Measurements from ENCODE around the gene ARL10. TPM values are rescaled to one million over a fixed set of nuclear protein-coding genes. Genes with fewer than 3 reads are reported as not detected.

Gene ARL10
- total and polyA plus RNA-seq, 3 experiments from 2014 or later = 2.1 to 14.0 (median 12.9) TPM

DNA sequence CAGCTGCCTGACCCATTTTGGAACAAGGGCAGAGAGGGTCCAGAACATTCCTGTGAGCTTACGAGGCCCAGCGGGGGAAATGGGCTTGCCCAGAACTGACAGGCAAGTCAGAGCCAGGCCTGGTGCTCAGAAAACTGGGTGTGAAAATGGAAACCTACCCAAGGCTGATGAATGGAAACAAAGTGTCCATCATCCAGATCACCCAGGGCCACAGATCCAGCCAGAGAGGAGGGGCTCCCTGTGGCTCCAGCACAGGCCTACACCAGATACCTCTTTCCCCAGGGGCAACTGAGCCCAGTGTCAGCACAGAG is 47.9 kb downstream of the ARL10 start:
- H3K4me1 ChIP-seq (ENCODE audit: insufficient read depth, low read length) = peaks cover 25% of the 10 kb centered on the region
- Mint-ChIP-seq H3K4me3 (peak overlapping the region in 2 of 7 donors; percentile 34 to 89), H3K4me1 (peaks cover 47 to 55% (median 50%) of the 10 kb centered on the region in 3 donors), H3K27ac (peak overlapping the region in 4 of 8 donors; percentile 57 to 96 (median 74)), H3K9me3 (no peaks in the 10 kb centered on the region), H3K36me3 (peaks cover 0 to 28% (median 7%) of the 10 kb centered on the region in 3 donors), H3K27me3 (no peaks in the 10 kb centered on the region)
- H3K27ac ChIP-seq (ENCODE audit: low read depth, low read length) = no peak overlapping the region
- no peak for DNase-seq
- no peaks in the 10 kb centered on the region for H3K9me3 ChIP-seq (ENCODE audit: low read length)
- ChIA-PET POLR2A (no interaction called here), CTCF (interaction anchor here (1.2 kb wide), 1 partner anchor 9 kb away, joined by 3 read pairs; no protein-coding TSS in a partner anchor)
- no peaks in the 10 kb centered on the region for H3K27me3 ChIP-seq (ENCODE audit: insufficient read depth, low read length, poor library complexity, severe bottlenecking)
- H3K4me3 ChIP-seq (ENCODE audit: low read length) = no peak overlapping the region
- H3K36me3 ChIP-seq (ENCODE audit: insufficient read depth, low read length) = peaks cover 3% of the 10 kb centered on the region

DNA sequence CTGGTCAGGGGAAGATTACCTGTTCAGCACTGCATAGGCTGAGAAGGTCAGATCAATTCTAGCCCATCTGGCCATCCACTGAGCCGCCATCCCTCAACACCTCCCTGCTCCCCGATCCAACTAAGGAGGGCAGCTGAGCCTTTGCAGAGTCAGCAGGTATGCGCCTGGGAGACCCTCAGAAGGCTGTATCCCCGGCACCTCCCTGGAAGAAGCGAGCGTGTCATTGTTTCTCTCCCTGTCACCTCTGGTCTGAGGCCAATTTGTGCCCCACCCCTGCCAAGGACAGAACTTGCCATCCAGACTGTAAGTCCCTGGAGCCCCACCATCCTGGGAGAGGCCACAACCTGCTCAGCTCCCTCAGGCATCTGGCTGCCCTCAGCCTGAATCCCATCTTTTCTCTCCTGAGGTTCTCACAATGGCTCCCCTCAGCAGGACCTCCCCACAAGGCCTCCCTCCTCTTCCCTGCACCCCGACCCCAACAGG is 48.5 kb downstream of the ARL10 start:
- H3K4me3 Mint-ChIP-seq = peak overlapping the region in 1 of 7 donors; percentile 89

DNA sequence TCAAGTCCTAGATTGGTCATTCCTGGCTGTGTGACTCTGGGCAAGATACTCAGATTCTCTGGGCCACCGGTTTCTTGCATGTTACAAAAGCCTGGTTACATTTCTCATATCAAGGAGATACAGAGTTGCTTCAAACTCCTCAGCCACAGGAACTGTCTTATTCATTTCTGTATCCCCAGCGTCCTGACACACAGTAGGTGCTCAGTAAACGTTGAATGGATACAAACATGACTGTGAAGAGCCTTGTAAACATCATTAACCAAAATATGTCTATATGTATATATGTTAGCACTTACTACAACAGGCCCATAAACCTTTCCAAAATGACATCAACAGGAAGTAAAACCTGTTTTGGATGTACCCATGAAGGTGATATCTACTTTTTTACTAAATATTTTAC is 49.4 kb downstream of the ARL10 start:
- H3K36me3 ChIP-seq (ENCODE audit: insufficient read depth, low read length) = peaks cover 3% of the 10 kb centered on the region
- peaks cover 25% of the 10 kb centered on the region for H3K4me1 ChIP-seq (ENCODE audit: insufficient read depth, low read length)
- CTCF ChIA-PET = interaction anchor here (1.2 to 4.9 kb wide), 6 partner anchors 11 to 182 kb away, joined by 3 to 39 read pairs (median 14); partner anchors contain the start of gene FAF2
- no peaks in the 10 kb centered on the region for H3K27me3 ChIP-seq (ENCODE audit: insufficient read depth, low read length, poor library complexity, severe bottlenecking)
- peak overlapping the region; percentile 81 to 92 (median 89) for H3K4me3 Mint-ChIP-seq
- peaks cover 0 to 19% (median 7%) of the 10 kb centered on the region in 3 donors for H3K36me3 Mint-ChIP-seq
- H3K27ac Mint-ChIP-seq = peak overlapping the region; percentile 81 to 96 (median 93)
- no peaks in the 10 kb centered on the region for H3K27me3 Mint-ChIP-seq
- H3K27ac ChIP-seq (ENCODE audit: low read depth, low read length) = no peak overlapping the region
- H3K4me3 ChIP-seq (ENCODE audit: low read length) = no peak overlapping the region
- POLR2A ChIA-PET = no interaction called here
- H3K9me3 Mint-ChIP-seq = no peaks in the 10 kb centered on the region
- no peaks in the 10 kb centered on the region for H3K9me3 ChIP-seq (ENCODE audit: low read length)
- no peak for DNase-seq
- H3K4me1 Mint-ChIP-seq = peaks cover 47 to 55% (median 50%) of the 10 kb centered on the region in 3 donors

More for the DNA sequence above, 48.5 kb downstream of the ARL10 start:
- Histone ChIP-seq H3K27me3 (ENCODE audit: insufficient read depth, low read length, poor library complexity, severe bottlenecking) (no peaks in the 10 kb centered on the region), H3K9me3 (ENCODE audit: low read length) (no peaks in the 10 kb centered on the region), H3K4me1 (ENCODE audit: insufficient read depth, low read length) (peaks cover 25% of the 10 kb centered on the region), H3K27ac (ENCODE audit: low read depth, low read length) (no peak overlapping the region), H3K4me3 (ENCODE audit: low read length) (no peak overlapping the region), H3K36me3 (ENCODE audit: insufficient read depth, low read length) (peaks cover 3% of the 10 kb centered on the region)
- CTCF ChIA-PET = interaction anchor here (1.2 to 4.5 kb wide), 2 partner anchors 10 to 183 kb away, joined by 3 to 24 read pairs; no protein-coding TSS in a partner anchor
- H3K27ac Mint-ChIP-seq = peak overlapping the region in 6 of 8 donors; percentile 19 to 96 (median 74)
- no peak for DNase-seq
- H3K36me3 Mint-ChIP-seq = peaks cover 0 to 25% (median 7%) of the 10 kb centered on the region in 3 donors
- peaks cover 47 to 55% (median 50%) of the 10 kb centered on the region in 3 donors for H3K4me1 Mint-ChIP-seq
- no peaks in the 10 kb centered on the region for H3K27me3 Mint-ChIP-seq
- POLR2A ChIA-PET = interaction anchor here (0.7 kb wide), 1 partner anchor 32 kb away, joined by 4 read pairs; no protein-coding TSS in a partner anchor
- no peaks in the 10 kb centered on the region for H3K9me3 Mint-ChIP-seq

DNA sequence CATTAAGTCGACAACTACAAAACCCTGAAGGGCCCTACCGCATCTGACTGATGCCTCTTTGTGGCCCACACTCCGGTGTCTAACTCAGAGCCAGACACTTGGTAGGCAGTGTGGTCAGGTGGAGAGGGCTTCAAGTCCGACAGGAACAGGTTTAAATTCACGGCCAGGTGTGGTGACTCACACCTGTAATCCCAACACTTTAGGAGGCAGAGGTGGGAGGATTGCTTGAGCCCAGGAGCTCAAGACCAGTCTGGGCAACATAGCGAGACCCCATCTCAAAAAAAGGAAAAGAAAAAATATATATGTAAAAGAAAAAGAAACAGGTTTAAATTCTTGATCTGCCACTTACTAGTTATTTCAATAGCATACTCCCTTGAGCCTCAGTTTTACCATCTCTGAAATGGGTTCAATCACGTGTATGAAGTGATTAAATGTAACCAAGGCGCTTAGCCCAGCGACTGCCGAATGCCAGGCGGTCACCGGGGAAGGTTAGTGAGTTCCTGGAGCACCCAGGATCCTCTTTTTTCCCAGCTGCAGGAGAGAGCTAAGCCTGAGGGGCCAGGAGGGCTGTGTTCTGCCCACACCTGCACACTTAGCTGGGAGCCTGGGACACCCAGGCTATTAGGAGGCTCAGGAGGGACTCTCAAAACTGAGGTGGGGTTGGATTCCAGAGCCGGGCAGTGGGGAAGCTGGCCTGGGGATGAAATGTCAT is 50.1 kb downstream of the ARL10 start:
- Histone ChIP-seq H3K27ac (ENCODE audit: low read depth, low read length) (peak overlapping the region; percentile 71), H3K4me1 (ENCODE audit: insufficient read depth, low read length) (peaks cover 25% of the 10 kb centered on the region), H3K36me3 (ENCODE audit: insufficient read depth, low read length) (no peaks in the 10 kb centered on the region), H3K4me3 (ENCODE audit: low read length) (peak overlapping the region; percentile 82), H3K9me3 (ENCODE audit: low read length) (no peaks in the 10 kb centered on the region), H3K27me3 (ENCODE audit: insufficient read depth, low read length, poor library complexity, severe bottlenecking) (no peaks in the 10 kb centered on the region)
- H3K9me3 Mint-ChIP-seq = no peaks in the 10 kb centered on the region
- DNase-seq = peak in 1 of 5 donors; percentile 14
- H3K27me3 Mint-ChIP-seq = no peaks in the 10 kb centered on the region
- H3K4me1 Mint-ChIP-seq = peaks cover 42 to 55% (median 43%) of the 10 kb centered on the region in 3 donors
- CTCF ChIA-PET = interaction anchor here (1.0 to 4.9 kb wide), 9 partner anchors 9 to 245 kb away, joined by 3 to 67 read pairs (median 9); partner anchors contain the start of genes FAF2 and RNF44
- H3K27ac Mint-ChIP-seq = peak overlapping the region; percentile 81 to 96 (median 93)
- POLR2A ChIA-PET = interaction anchor here (0.9 to 2.2 kb wide), 4 partner anchors 32 to 181 kb away, joined by 3 to 24 read pairs (median 8); partner anchors contain the start of genes FAF2 and RNF44
- peaks cover 0 to 13% (median 3%) of the 10 kb centered on the region in 3 donors for H3K36me3 Mint-ChIP-seq
- H3K4me3 Mint-ChIP-seq = peak overlapping the region; percentile 81 to 92 (median 89)

DNA sequence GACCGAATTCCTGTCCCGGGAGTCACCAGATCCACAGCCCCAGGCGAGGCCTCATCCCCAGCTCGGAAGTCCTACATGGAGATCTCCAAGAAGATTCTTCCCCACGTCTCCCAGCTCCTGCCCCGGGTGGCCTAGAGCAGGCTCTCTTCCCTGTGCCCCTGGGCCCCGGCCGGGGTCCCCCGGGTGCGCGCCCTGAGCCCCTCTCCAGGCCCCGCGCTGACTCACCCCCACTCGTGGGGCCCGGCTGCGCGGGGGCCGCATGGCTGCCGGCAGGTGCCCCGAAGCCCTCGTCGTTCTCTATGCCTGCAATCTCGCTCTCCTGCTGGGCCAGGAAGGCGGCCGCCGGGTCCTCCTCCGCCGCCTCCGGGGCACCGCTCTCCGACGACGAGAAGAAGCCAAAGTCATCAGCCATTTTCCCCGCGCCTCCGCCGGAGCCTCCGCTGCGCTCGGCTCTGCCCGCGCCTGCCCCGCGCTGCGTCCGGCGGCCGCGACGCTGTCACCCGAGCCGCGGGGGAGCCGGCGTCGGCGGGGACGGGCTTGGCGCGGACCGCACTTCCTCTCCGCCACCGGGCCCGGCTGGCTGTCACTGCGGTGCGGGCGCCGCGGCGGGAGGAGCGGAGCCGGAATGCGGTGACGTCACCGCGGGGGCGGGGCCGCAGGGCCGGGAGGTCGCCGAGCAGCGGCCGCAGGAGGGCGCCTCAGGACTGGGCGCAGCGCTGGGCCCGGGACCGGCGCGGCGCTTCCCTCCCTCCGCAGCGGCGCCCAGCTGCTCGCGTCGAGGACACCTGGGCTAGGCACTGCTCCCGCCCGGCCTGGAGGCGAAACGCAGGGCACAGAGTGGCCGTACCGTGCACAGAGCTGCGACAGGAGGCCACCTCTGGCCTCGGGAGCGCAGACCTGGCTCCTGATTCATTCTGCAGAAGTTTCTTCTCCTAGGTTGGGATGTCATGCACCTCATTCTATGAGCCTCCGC is 51.0 kb downstream of the ARL10 start, which contains the start of gene CLTB:
CLTB (minus strand) TSS at position 588 of the 973 bp plus-strand sequence; CDS start at position 412, 176 bp downstream.
- no peaks in the 10 kb centered on the region for H3K27me3 Mint-ChIP-seq
- H3K27ac ChIP-seq (ENCODE audit: low read depth, low read length) = peak within 1 kb of the TSS; percentile 71
- peaks cover 41 to 51% (median 42%) of the 10 kb centered on the region in 3 donors for H3K4me1 Mint-ChIP-seq
- H3K36me3 Mint-ChIP-seq = peaks cover 0 to 8% (median 3%) of the 10 kb centered on the region in 3 donors
- H3K27me3 ChIP-seq (ENCODE audit: insufficient read depth, low read length, poor library complexity, severe bottlenecking) = no peaks in the 10 kb centered on the region
- H3K27ac Mint-ChIP-seq = peak within 1 kb of the TSS; percentile 81 to 96 (median 93)
- no peaks in the 10 kb centered on the region for H3K9me3 Mint-ChIP-seq
- H3K36me3 ChIP-seq (ENCODE audit: insufficient read depth, low read length) = no peaks in the 10 kb centered on the region
- DNase-seq = peak; percentile 82 to 93 (median 90)
- ChIA-PET CTCF (interaction anchor here (0.6 to 4.9 kb wide), 31 partner anchors 9 to 244 kb away, joined by 3 to 67 read pairs (median 4); partner anchors contain the start of genes FAF2, RNF44 and TSPAN17), POLR2A (interaction anchor here (0.5 to 2.2 kb wide), 8 partner anchors 31 to 180 kb away, joined by 3 to 24 read pairs (median 6); partner anchors contain the start of genes FAF2 and RNF44)
- peaks cover 25% of the 10 kb centered on the region for H3K4me1 ChIP-seq (ENCODE audit: insufficient read depth, low read length)
- H3K4me3 ChIP-seq (ENCODE audit: low read length) = peak within 1 kb of the TSS; percentile 82
- H3K9me3 ChIP-seq (ENCODE audit: low read length) = no peaks in the 10 kb centered on the region
- peak within 1 kb of the TSS; percentile 81 to 92 (median 89) for H3K4me3 Mint-ChIP-seq

DNA sequence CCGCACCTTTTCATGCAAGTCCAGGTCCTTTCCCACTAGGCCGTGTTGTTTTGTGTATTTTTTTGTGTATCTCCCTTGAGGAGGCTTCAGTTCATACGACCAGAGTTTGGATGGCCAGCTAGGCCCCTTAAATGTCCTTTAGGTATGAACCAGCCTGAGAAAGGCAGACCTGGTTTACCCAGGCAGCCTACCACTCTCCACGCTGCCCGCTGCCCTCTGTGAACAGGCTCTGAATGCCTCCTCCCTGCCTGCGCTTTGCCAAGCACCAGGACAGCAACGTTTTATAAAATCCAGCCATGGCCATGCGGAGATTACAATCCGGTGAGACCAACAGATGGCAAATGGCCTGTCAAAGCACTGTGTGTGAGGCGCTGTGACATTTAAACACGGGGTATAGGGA is 51.7 kb downstream of the ARL10 start:
- Mint-ChIP-seq H3K9me3 (no peaks in the 10 kb centered on the region), H3K4me1 (peaks cover 36 to 46% (median 38%) of the 10 kb centered on the region in 3 donors), H3K27me3 (no peaks in the 10 kb centered on the region), H3K36me3 (peaks cover 0 to 3% (median 0%) of the 10 kb centered on the region in 3 donors), H3K4me3 (peak overlapping the region; percentile 71 to 85 (median 75)), H3K27ac (peak overlapping the region in 7 of 8 donors; percentile 72 to 90 (median 80))
- CTCF ChIA-PET = interaction anchor here (0.6 to 4.9 kb wide), 28 partner anchors 10 to 243 kb away, joined by 3 to 67 read pairs (median 4); partner anchors contain the start of genes FAF2, RNF44 and TSPAN17
- peak overlapping the region; percentile 48 for H3K4me3 ChIP-seq (ENCODE audit: low read length)
- H3K27me3 ChIP-seq (ENCODE audit: insufficient read depth, low read length, poor library complexity, severe bottlenecking) = no peaks in the 10 kb centered on the region
- H3K36me3 ChIP-seq (ENCODE audit: insufficient read depth, low read length) = no peaks in the 10 kb centered on the region
- H3K9me3 ChIP-seq (ENCODE audit: low read length) = no peaks in the 10 kb centered on the region
- no peak overlapping the region for H3K27ac ChIP-seq (ENCODE audit: low read depth, low read length)
- POLR2A ChIA-PET = interaction anchor here (0.5 to 2.2 kb wide), 7 partner anchors 31 to 180 kb away, joined by 3 to 24 read pairs (median 7); partner anchors contain the start of genes FAF2 and RNF44
- DNase-seq = no peak
- H3K4me1 ChIP-seq (ENCODE audit: insufficient read depth, low read length) = peaks cover 25% of the 10 kb centered on the region

DNA sequence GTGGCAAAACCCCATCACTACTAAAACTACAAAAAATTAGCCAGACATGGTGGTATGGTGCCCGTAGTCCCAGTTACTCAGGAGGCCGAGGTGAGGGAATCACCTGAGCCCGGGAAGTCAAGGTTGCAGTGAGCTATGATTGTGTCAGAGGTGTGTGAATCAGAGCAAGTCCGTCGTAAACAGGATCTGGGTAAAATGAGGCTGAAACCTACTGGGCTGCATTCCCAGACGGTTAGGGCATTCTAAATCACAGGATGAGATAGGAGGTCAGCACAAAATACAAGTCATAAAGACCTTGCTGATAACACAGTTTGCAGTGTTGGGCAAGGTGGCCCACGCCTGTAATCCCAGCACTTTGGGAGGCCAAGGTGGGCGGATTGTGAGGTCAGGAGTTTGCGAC is 53.0 kb downstream of the ARL10 start:
- Histone ChIP-seq H3K9me3 (ENCODE audit: low read length) (no peaks in the 10 kb centered on the region), H3K27ac (ENCODE audit: low read depth, low read length) (no peak overlapping the region), H3K4me1 (ENCODE audit: insufficient read depth, low read length) (peaks cover 25% of the 10 kb centered on the region), H3K27me3 (ENCODE audit: insufficient read depth, low read length, poor library complexity, severe bottlenecking) (no peaks in the 10 kb centered on the region), H3K4me3 (ENCODE audit: low read length) (no peak overlapping the region), H3K36me3 (ENCODE audit: insufficient read depth, low read length) (no peaks in the 10 kb centered on the region)
- peak overlapping the region in 1 of 7 donors; percentile 19 for H3K4me3 Mint-ChIP-seq
- peaks cover 29 to 35% (median 32%) of the 10 kb centered on the region in 3 donors for H3K4me1 Mint-ChIP-seq
- H3K27ac Mint-ChIP-seq = peak overlapping the region in 4 of 8 donors; percentile 4 to 56 (median 28)
- no peaks in the 10 kb centered on the region for H3K9me3 Mint-ChIP-seq
- H3K27me3 Mint-ChIP-seq = peaks cover 4% of the 10 kb centered on the region in 2 donors
- DNase-seq = no peak
- H3K36me3 Mint-ChIP-seq = no peaks in the 10 kb centered on the region
- POLR2A ChIA-PET = no interaction called here
- CTCF ChIA-PET = interaction anchor here (3.4 to 4.9 kb wide), 4 partner anchors 29 to 178 kb away, joined by 24 to 67 read pairs (median 32); partner anchors contain the start of gene FAF2

Measured in CD8-positive, alpha-beta memory T cell (primary cell).